NCI-H1092 treated with DMSO at 0.1 percent for 48 hours (cell line): ENCODE results near the gene CCDC88C.
A peak's percentile ranks its signal among the peaks of the same experiment; 100 is the strongest.

ENCODE experiments used
- DNase-seq: peaks from one replicate; lab custom pipeline; 2025; lab: John Stamatoyannopoulos, UW

Gene CCDC88C

DNA sequence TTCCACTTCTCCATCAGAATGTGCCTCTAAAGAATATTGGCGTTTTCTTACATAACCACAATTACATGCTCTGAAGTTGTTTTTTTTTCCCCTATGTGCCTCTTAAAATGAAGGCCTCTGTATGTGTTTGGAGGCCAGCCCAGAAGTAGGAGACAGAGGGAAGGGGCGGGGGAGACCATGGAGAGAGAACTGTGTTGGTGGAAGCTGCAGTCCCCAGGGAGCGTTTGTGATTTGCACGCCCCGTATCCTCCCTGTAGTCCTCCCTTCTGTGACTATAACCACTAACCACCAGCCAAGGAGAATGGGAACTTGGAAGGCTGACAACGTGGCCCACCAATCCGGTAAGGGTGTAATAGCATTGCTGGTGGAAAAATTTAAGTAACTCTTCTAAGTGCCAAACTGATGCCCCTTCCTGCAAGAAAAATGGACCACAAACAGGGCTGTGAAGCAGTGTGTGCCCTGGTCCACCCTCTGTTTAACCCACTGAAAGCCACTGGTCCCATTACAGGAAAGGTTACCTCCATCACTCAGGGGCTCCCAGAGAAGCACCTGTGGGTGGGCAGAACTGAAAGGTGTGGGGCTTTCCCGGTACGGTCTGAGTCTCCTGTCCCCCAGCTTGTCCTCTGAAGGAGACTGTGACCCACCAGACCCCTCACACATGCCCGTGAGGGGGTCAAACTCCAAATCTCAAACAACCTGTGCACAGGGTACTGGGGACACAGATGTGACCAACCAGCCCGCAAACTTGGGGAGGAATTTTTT is 36.8 kb downstream of the CCDC88C start:
- DNase-seq: peak; percentile 88

DNA sequence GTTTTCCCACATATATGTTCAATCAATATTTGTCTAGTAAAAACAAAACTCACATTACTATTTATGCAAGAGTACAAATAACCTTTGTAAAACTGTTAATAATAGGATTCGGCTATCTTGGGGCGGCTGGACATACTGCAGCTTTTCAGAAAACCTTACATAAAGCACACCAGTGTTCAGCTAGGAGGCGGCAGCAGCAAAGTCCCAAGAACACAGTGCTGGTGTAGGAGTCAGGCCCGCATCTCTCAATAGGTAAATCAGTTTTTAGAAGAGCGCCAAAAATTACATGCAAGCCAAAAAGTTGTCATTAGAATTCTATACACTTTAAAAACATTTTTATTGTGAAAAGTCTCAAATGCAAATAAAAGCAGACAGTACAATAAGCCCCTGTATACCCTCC is 37.5 kb downstream of the CCDC88C start:
- DNase-seq: no peak

DNA sequence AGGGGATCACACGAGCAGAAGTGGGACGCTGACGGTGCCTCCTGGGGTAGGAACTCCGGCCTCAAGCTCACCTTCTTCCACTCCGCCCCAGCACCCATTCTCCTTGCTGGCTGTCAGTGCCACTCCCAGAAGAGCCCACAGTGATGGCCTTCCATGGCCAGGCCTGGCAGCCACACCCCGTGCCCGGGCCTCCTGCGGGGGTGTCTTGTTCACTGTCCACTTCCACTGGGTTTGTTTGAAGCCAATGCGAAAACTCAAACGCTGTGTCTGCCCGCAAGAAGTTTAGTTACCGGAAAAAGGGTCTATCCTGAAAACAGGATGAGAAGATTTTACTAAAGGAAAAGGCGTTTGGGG is 38.1 kb downstream of the CCDC88C start:
- DNase-seq: no peak

DNA sequence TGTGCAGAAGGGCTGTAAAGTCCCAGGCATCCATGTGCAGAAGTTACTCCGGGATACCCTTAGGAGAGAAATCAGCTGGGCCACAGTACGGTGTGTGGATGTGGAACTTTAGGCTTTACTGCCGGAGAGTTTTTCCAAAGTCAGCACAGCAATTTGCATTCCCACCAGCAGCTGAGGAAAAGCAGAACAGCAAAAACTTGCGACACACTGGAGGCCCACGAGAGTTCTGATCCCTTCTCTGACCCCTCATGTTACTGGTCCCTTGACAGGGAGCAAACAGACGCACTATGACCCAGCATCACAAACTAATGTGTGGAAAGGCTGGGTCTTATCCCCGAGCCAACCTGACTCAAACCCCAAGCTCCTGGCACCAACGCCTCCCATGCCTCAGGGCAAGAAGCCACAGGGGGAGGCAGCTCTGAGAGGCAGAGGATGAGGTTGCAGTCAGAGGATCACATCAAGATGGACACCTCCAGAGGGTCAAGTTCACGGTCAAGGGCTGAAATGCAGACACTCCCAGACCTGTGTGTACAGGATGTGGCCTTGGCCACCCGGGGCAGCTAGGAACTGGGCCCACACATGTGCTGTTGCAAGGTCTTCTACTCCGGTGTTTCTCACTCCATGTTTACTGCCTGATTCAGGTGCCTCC is 38.6 kb downstream of the CCDC88C start:
- no peak for DNase-seq

DNA sequence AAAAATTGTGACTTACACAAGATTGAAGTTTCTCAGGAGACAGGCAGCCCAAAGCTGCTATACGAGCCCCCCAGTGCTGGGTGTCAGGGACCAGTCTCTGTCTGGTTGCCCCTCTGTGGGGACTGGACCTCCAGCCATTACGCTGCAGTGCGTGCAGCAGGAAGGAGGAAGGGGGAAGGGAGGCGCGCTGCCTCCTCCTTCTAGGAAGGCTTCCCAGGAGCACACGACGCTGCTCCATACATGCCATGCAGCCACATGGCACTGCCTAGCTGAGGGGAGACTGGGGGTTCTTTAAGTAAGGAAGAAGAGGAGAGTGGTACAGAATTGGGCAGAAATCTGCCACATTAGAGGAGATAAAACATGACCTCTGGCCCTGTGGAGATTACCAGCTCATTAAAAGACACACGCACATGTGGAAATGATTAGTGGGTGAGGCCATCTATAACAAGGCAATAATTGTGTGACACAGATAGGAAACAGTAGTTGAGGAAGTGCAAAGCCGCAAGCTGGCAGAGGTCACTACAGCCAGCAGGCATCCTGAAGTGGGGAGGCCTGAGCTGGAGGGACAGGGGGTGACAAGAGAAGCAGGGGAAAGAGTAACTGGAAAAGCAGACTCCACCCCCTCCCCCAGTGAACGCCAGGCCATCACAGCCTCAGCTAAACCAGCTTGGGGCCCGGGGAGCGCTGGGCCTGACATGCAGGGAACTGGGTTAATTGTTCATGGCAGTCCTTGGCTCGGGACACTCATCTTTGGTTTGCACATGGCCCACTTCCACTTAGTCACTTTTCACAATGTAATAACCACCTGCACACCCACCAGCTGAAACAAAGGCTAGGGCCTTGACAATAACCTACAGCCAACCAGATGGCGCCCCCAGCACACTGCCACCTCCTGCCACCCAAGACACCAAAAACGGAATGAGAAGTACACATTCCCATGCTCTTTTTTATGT is 39.6 kb downstream of the CCDC88C start:
- no peak for DNase-seq

DNA sequence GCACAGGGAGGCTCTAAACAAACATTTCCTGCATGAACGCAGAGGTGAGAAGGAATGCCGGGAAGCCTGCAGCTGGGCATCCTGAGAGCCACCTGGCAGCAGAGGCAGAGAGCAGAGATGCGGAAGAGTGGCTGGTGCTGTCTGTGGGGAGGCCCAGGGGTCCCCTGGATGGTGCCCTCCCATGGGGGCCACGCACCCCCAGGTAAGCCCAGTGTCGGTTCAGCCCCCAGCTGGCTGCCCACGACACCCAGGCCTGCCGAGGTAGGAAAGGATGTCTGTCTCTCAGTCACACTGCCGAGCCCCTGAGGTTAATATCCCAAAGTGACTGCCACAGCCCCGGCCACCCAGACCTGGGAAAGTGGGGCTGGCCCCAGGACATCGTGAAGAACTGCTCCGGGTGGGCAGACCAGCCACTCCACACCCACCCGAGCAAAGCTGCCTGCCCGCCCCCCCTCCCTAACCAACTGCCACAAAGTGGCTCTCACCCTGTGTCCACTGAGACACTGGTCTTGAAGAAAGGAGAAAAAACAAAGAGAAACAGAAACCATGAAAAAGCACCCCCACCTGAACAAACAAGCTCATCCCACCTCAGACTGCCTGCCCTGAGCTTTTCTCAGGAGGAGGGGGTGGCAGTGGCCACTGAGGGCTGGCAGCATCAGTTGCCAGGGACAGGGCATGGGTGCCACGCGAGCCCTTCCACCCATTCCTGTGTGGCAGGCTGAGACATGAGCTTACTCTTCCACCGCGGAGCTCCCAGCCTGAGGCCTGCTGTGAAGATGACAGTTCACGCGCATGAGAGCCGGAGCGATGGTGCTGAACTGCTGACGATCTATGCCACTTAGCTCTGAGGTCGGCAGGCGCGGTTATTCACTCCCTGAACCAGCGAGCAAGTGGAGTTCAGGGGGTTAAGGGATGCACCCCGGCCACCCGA is 40.8 kb downstream of the CCDC88C start:
- peak; percentile 50 for DNase-seq

DNA sequence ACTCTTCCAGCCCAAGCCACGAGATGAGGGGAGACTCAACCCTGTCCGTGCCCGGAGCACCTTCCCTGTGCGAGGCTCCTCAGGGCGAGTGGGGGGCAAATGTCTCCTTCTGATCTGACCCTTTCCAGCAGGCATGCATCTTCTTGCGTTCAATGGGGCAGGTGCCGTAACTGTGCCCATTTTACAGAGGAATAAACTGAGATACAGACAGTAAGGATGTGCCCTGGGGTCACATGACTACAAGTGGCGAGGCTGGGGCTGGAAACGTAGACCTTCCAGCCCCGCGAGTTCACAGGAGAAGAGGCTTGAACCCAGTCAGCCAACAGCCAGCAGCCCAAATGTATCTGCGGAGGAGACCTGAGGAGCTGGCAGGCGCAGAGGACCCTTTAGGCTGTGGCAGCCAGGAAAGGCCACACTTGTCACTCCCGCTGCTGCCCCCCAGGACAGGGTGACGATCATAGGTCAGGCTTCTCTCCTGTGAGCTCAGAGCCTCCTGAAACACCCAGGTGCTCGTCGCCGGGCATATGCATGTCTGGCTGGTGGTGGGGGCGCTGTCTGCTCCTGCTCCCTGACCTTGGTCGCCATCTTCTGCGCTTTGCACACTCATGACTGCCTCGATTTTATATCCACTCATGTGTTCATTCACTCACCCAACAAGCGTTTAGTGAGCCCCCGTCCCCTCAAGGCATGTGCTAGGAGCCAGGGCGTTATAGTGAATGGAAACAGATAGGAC is 41.7 kb downstream of the CCDC88C start:
- DNase-seq: peak; percentile 50

DNA sequence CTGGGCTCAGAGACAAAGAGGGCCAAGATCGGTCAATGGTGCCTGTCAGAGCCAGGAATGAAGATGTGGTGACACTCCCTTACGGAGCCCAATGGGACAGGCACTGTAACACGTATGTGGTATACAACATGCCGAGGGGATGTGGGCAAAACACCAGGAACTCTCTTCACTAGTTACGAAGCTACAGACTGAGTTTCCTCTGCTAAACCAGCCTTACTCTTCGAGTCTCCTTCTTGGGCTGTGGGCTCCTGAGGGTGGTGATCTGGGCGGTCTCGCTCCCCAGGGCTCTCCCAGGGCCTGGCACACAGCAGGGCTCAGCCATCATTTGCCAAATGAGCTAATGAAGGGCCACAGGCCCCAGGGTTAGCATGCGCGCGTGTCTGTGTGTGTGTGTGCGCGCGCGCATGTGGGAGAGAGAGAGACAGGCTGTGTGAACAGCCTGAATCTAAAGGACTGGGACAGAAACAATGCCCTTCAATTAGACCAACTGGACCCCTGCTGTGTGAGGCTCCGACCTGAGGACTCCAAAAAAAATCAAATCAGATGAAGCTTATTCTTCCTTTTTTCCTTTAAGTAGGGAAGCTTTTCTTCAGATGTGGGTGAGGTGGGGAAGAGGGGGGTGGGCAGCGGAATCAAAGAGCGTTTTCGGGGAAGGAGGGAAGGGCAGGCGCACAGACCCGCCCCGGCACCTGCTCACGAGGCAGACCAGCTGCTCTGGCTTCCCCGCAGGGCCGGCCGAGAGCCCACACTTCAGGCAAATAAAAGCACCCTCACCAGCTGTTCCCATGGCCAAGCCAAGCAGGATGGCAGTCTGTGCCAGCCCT is 42.5 kb downstream of the CCDC88C start:
- DNase-seq: peak; percentile 94

DNA sequence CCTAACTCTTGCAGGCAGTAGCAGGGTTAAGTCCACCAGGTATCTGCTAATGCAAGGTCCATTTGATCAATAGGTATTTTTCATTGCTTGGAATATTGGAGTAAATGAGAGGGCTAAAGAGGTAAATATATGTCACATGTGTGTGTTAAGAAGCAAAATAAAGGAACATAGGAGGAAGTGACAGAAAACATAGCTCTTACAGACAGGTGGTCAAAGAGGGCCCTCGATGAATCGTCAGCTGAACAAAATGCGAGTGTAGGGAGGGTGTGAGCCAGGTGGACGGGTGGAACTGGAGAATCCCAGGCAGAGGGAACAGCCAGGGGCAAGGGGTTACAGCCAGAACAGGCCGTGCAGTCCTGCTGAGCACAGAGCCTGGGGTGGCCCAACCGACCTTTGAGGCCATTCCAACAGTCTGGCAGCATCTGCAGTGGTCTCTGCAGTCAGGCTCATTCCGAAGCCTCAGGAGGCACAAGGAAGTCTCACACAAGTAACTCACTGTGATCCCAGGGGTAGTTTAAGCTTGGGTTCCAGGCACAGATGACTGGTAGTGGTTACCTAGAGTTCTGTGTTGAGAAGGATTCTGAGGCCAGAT is 43.2 kb downstream of the CCDC88C start:
- peak; percentile 65 for DNase-seq

DNA sequence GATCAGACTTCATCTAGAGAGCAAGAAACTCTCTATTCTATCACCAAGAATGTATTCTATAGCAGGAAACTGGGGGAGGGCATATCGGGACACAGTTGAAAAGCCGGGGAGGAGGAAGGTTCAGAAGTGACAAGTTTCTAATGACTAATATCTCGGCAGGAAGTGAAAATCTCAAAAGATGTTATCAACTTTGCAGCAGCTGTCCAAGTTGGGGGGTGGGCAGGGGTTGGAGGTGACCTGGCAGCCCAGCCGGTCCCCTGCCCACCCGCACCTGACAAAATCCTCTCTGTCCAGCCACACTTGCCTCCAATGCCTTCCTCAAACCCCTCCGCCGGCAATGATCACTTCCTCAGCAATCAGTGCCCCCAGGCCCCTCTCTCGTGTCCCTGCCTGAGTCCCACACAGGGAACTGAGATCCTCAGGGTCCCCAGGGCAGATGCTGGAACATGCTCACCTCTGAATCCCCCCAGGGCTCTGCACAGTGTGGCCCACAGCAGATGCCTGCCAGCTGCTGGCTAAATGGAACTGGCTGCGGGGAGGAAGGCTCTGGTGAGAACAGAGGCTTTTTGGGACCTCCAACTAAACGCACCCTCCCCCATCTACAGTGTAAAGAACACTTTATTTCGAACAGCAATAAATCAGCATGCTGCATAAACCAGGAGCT is 43.9 kb downstream of the CCDC88C start:
- peak; percentile 65 for DNase-seq

DNA sequence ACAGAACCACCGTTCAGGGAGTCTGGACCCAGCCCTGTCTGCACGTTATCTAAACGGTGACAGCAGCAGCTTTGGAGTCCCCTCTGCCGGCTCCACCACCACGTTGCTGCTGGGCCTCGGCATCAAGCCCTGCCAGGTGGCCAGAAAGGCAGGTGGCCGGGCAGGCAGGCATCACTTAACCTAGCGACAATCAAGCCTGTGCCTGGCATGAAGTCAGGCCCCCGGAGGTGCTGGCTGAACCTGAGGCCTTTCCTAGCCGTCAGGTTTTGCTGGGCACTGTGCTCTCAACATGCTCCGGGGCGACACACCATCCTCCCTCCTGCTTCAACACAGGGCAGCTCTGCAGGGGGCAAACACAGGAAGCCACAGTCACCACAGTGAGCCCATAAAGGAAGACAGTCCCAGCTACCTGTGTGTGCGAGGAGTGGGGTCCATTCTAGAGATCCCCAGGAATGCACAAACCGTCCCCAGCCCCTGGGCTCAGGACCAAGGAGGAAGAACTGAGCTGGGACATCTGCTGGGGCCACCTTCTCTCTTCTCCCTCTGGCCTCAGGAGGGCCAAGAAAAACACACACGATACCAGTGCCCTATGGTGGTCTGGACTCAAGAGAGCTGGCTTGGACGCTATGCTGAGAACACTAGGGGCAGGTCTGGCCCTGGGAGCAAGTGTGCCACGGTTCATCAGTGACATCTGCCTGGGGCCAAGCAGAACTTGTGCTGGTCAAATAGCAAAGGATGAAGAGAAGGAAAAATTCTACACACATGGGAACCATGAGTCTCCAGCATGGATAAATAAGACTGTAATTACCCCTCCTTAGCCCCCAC is 44.7 kb downstream of the CCDC88C start:
- peak; percentile 65 for DNase-seq

DNA sequence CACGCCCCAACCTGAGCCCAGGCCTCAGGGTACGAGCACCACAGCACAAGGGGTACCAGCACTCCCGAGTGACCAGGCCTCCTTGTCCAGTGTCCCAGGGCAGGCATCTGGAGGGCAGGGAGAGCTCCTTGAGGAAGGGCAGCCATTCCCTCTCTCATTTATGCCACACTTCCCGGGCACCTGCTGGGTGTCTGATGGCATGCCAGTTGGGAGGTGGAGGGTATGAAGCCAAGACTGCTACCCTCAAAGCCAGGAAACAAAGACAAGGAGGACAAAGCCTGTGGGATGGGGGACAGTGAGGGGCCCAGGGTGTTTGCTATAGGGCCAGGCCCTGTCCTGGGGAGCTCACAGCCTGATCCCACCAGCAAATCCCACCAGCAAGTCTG is 45.6 kb downstream of the CCDC88C start:
- no peak for DNase-seq

DNA sequence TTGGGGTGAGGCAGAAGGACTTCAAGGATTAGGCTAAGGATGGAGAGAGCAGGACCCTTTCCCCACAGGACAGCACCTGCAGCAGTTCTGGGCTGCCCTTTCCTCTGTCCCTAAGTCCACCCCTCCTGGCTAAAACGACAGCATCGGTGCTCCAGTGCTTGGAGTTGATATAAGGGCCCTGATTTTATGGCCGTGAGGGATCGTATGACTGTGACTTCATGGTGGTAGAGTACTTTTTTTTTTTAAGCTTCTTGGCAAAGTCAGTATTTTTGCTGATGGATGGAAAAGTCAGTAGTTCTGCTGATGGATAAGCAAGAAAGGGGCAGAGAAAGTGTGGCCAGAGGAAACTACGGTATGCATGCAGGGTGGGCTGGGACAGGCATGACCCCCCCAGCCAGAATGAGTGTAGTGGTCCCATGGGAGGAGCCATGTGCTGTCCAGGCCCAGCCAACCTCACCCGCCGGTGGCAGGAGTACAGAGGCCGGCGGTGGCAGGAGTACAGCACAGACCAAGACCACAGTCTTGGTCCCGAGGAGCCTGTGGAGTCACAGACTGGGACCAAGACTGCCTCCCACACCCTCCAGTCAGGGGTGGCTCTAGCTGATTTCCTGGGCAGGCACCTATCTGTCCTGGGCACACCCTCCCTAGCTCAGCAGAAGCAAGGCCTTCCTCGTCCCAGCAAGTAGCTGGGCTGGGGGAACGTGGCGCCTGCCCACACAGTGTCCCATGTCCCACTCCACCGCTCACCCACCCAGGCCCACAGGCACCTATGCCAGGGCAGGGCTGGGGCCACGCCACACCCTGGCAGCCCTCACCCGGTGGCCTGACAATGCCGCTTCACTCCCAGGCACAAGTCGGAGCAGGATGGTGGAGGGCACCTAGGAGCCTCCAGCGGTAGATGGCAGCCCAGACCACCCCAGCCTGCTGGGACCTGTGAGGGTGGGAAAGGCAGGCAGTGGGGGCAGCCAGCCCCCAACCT is 46.3 kb downstream of the CCDC88C start:
- DNase-seq: peak; percentile 52

DNA sequence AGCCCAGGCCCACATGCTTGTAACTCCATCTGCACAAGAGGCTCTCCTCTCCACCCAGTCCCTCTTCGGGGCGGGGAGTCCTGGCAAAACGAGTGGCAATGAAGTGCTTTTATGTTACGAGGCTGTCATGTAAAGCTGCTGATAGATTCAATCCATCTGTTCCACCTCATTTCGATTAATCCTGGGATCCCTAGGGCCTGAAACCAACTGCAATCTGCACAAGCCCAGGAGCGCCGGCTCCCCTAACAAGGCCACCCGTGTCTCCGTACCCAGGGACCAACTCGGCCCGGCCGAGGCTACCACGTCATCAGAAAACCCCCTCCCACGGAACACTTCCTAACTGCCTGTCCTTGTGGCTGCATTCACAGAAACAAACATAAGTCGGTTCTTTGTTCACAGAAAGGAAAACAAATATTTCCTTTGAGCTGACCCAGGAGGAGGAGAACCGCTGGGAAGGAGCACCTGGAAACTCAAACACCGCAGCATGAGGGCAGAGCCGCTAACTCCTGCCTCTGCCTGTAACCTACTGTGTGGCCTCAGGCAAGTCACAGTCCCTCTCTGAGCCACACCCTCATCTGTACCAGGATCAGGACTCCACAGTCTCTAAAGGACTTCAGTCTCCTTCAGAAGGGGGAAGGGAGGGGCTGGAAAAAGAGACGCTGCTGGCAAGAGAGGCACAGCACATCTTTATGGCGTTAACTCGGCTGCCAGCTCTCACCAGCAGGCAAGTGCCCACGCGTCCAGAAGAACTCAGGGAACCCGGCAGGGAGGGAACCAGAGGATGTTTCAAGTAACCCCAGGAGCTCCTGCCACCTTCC is 47.8 kb downstream of the CCDC88C start:
- DNase-seq: peak; percentile 81

DNA sequence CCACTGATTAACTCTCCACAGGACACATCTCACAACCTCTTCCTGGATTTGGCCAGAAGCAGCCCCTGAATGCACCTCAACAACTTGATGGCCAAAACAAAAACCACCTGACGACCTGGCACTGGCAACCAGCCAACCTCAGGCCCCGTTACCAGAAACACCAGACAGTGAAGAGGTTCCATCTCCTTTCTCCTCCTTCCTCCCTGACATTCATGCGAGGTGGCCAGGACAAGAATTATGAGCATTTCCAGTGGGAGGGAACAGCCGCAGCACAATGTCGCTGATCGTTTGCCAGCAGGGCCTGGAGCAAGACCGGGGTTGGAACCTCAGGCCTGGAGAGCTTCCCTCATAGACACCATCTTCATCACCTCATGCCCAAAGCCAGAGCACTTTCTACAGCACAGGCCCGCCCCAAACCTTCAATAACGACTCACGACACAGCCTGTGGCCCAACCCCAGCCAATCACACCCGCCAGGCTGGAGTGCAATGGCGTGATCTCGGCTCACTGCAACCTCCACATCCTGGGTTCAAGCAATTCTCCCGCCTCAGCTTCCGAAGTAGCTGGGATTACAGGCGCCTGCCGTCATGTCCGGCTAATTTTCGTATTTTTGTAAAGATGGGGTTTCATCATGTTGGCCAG is 48.7 kb downstream of the CCDC88C start:
- DNase-seq: peak; percentile 56
